Osteoblast (primary cell): ENCODE results near the gene SSR1. TPM values are rescaled to one million over a fixed set of nuclear protein-coding genes. Genes with fewer than 3 reads are reported as not detected.
A peak's percentile ranks its signal among the peaks of the same experiment; 100 is the strongest.

ENCODE experiments used
- DNase-seq: peaks from one replicate; pipeline ENCODE4 v3.0.0; 2011; ENCODE audit warnings: low spot score, mixed read lengths; ENCODE audit not compliant: insufficient read length; ENCODE audit errors: missing footprints
- H2AFZ ChIP-seq: 2 replicates; pipeline ENCODE4 v1.6.0; 2011; ENCODE audit warnings: mild to moderate bottlenecking, low read length
- H3K27ac ChIP-seq: 2 replicates; pipeline ENCODE4 v1.5.1; 2011; ENCODE audit warnings: mild to moderate bottlenecking, low read depth, low read length, moderate library complexity
- H3K27me3 ChIP-seq: 2 replicates; pipeline ENCODE4 v1.6.0; 2012; ENCODE audit warnings: mild to moderate bottlenecking, control low read depth, inconsistent platforms, low read length, moderate library complexity; ENCODE audit not compliant: insufficient read depth
- H3K36me3 ChIP-seq: 2 replicates; pipeline ENCODE4 v1.5.1; 2011; ENCODE audit warnings: mild to moderate bottlenecking, low read length, control low read depth, moderate library complexity; ENCODE audit not compliant: insufficient read depth
- H3K4me1 ChIP-seq: 2 replicates; pipeline ENCODE4 v1.5.1; 2011; ENCODE audit warnings: mild to moderate bottlenecking, low read length, control low read depth, moderate library complexity; ENCODE audit not compliant: insufficient read depth
- H3K4me2 ChIP-seq: 2 replicates; pipeline ENCODE4 v1.6.0; 2011; ENCODE audit warnings: mild to moderate bottlenecking, low read length; ENCODE audit not compliant: insufficient read depth
- H3K4me3 ChIP-seq: fragments of 200-600 bp; sonication (generic); 3 replicates; pipeline ENCODE4 v1.5.1; 2012; ENCODE audit warnings: mild to moderate bottlenecking, low read length, inconsistent platforms; ENCODE audit not compliant: insufficient read depth
- H3K79me2 ChIP-seq: 2 replicates; pipeline ENCODE4 v1.6.0; 2012; ENCODE audit warnings: mild to moderate bottlenecking, low read length, control low read depth, inconsistent platforms; ENCODE audit not compliant: insufficient read depth
- H3K9me3 ChIP-seq: 2 replicates; pipeline ENCODE4 v1.5.1; 2011; ENCODE audit warnings: low read depth, low read length, control low read depth
- H4K20me1 ChIP-seq: 2 replicates; pipeline ENCODE4 v1.6.0; 2012; ENCODE audit warnings: mild to moderate bottlenecking, low read length, control low read depth; ENCODE audit not compliant: insufficient read depth
- total RNA-seq: library from RNA; depleted of rRNA; stranded (reverse); fragments of >200 nt; gene quantifications from 2 replicates; pipeline ENCODE4 v1.2.3, GENCODE V29; 2012
- TF ChIP-seq, protein P1 (sequence below): IDR thresholded peaks from 2 replicates; pipeline ENCODE4 v1.5.1; 2011; ENCODE audit warnings: mild to moderate bottlenecking, low read depth, low read length, moderate library complexity; ENCODE audit errors: extremely low read depth

Gene SSR1
- total RNA-seq, 1 donor = 89.4 TPM

DNA sequence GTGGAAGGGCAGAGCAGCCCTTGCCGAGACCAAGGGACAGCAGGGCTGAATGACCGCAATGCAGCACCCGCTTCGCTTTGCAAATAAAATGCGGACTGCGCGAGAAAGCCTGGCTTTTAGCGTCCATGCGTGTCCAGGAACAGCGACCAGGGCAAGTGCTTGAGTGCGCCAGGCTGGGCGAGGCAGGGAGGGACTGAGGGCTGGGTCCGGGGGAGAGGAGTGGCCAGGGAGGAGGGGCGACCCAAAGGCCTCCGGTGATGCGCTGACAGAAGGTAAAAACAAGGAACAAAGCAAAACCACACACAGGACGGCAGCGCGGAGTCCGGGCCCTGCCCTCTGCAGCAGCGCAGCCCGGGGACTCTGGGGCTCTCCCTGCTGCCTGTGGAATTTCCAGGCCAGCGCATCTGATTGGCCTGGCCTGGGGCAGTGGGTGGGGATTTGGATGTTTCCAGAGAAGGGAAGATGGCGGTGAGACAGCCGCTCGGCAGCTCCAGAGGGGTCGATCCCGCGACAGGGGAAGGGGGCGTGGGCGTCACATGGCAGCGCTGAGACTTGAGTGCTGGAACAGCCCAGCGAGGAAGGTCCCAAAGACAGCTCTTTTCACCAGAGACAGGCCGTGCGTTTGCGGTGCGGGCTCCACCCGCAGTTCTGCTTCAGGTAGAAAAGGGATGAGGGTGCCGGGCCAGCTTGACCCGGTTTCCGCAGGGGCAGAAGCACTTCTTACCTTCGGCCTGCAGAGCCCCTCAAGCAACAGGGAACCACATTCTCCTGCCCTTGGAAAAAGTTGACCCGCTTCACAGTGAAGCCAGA, 51.8 kb downstream of the SSR1 start:
- Histone ChIP-seq H2AFZ (peak overlapping the region; percentile 99), H3K4me2 (peak overlapping the region; percentile 85), H3K79me2 (no peaks in the 10 kb centered on the region), H3K4me3 (peak overlapping the region; percentile 87), H4K20me1 (no peaks in the 10 kb centered on the region), H3K36me3 (no peaks in the 10 kb centered on the region), H3K27me3 (no peaks in the 10 kb centered on the region), H3K4me1 (no peaks in the 10 kb centered on the region), H3K9me3 (peaks cover 2% of the 10 kb centered on the region), H3K27ac (peak overlapping the region; percentile 62)
- TF ChIP-seq, protein P1, sequence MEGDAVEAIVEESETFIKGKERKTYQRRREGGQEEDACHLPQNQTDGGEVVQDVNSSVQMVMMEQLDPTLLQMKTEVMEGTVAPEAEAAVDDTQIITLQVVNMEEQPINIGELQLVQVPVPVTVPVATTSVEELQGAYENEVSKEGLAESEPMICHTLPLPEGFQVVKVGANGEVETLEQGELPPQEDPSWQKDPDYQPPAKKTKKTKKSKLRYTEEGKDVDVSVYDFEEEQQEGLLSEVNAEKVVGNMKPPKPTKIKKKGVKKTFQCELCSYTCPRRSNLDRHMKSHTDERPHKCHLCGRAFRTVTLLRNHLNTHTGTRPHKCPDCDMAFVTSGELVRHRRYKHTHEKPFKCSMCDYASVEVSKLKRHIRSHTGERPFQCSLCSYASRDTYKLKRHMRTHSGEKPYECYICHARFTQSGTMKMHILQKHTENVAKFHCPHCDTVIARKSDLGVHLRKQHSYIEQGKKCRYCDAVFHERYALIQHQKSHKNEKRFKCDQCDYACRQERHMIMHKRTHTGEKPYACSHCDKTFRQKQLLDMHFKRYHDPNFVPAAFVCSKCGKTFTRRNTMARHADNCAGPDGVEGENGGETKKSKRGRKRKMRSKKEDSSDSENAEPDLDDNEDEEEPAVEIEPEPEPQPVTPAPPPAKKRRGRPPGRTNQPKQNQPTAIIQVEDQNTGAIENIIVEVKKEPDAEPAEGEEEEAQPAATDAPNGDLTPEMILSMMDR = no peak
- peak; percentile 100 for DNase-seq

DNA sequence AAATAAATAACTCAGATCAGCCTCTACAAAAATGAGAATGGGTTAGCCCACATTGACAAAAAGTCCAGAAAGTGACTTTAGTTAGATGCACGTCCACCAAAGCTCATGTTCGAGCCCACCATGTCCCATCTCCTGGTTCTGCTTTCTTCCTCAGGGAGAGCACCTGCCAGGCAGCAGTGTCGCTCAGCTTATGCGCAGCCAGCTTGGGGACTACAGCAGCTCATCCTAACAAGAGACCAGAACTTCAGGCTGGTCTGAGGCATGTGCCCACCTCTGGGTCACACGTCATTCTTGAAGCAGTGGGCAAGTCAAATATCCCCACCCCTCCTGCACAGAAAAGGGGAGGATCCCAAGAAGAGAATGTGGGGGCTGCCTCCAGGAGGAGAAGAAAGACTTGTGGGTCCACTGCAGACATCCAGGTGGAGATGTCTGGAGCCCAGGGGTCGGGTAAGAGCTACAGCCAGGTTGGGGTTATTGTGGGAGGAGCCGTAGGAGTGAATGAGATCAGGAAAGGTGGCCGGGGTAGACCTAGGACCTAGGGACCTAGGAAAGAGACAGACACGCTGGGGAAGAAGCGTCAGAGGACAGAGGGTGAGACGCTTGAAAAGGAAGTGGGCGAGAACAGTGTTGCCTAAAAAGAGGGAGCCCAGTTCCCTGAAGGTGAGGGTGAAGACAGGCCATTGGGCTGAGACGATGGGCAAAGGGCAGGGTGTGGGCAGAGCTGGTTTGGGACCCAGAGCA, 52.5 kb downstream of the SSR1 start:
- H3K79me2 ChIP-seq = no peaks in the 10 kb centered on the region
- H4K20me1 ChIP-seq = no peaks in the 10 kb centered on the region

DNA sequence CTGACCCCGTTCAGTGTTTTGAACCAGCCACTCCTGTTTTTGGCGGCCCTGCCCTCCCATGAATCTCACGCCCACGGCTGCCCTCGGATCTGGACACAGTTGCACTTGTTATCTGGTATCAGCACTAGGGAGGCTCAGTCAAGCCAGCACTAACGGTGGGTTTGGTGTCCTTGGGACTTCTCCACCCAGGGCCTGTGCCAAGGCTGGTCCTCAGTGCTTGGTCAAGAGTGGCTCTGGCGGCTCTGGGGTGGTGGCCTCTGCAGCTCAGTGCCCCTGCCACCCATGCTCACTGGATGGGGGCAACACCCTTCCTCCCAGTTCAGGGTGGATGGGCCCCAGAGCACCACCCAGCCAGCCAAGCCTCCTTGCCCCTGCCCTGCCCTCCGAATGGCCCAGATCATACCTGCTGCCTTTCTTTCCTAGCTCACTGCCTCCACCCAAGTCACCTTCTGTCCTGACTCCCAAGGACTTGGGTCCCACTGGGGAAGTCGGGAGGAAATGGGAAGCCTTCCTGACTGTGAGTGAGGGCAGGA, 54.7 kb downstream of the SSR1 start:
- Histone ChIP-seq H3K9me3 (peaks cover 3% of the 10 kb centered on the region), H3K36me3 (no peaks in the 10 kb centered on the region), H3K79me2 (no peaks in the 10 kb centered on the region), H4K20me1 (no peaks in the 10 kb centered on the region), H3K27me3 (no peaks in the 10 kb centered on the region), H3K4me2 (no peak overlapping the region), H3K4me3 (no peak overlapping the region), H3K27ac (no peak overlapping the region), H2AFZ (no peak overlapping the region), H3K4me1 (no peaks in the 10 kb centered on the region)
- peak; percentile 39 for DNase-seq
- TF ChIP-seq, protein P1 = no peak

More for the DNA sequence above, 52.5 kb downstream of the SSR1 start:
- H3K27ac ChIP-seq = no peak overlapping the region
- TF ChIP-seq, protein P1 = no peak
- no peaks in the 10 kb centered on the region for H3K27me3 ChIP-seq
- DNase-seq = peak; percentile 77
- no peaks in the 10 kb centered on the region for H3K4me1 ChIP-seq
- peak overlapping the region; percentile 85 for H3K4me2 ChIP-seq
- H3K4me3 ChIP-seq = peak overlapping the region; percentile 87
- peaks cover 3% of the 10 kb centered on the region for H3K9me3 ChIP-seq
- peak overlapping the region; percentile 99 for H2AFZ ChIP-seq
- H3K36me3 ChIP-seq = no peaks in the 10 kb centered on the region
